ENCODE results near the gene ZMIZ1.

The ZMIZ1 gene

DNA sequence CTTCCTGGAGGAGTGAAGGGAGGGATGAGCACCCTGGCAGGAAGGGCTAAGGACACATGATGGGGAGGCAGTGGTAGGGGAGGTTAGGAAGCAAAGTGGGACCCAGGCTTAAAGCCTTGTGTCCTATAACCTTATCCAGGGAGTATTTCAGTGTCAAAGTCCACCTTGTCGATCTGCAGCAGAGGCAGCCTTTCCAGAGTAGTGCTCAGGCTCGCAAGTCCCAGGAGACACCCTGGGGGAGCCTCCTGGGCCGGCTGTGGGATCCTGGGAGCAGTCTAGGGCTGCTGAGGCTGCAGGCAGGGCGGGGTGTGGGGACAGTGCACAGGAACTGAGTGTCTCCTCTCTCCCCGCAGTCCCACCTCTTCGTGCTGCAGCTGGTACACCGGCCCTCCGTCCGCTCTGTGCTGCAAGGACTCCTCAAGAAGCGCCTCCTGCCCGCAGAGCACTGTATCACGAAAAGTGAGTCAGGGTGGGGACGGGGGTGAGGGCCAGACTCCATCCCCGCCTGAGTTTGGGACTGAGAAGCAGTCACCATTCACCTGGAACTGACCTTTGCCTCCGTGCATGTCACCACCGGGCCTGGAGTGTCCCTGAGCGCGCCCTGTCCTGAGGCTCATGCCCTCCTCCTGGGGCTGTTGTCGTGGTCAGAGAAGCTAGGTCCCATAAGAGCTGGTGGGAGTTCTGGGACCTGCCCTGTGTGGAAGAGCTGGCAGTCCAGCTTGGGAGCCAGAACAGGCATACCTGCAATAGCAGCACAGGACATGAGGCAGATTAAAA, 233.2 kb downstream of the ZMIZ1 start:
- no peak for DNase-seq (ENCODE audit: low spot score)

DNA sequence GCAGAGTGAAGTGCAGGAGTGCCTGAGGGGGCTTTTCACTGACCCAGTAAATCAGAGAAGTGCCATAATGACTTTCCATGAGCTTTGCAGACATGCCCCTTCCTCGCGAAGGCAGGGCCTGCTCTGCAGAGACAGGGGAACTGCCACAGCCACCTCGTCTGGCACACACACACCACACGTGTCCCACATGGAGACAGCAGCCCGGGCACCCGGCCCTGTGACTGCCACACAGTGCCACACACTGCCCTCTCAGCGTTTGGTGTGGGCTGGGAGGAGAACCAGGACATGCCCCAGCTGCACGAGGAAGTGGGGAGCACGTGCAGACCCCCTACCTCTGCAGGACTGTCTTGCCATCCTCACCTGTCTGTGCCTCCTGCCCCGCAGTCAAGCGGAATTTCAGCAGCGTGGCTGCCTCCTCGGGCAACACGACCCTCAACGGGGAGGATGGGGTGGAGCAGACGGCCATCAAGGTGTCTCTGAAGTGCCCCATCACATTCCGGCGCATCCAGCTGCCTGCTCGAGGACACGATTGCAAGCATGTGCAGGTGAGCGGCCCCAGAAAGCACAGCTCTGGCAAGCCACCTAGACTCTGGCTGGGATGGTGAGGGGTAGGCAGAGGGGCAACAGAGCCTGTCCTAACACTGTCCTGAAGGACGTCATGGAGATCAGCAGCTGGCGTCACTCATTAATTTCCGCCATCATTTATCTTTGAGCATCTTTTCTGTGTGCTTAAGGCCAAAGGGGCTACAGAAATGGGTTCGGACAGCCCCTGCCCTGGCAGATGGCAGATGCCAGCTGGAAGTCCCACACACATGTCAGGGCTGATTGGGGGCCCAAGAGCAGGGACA, 235.1 kb downstream of the ZMIZ1 start:
- FAIRE-seq = no peak
- no peak for DNase-seq (ENCODE audit: low spot score)

More for the DNA sequence above, 233.2 kb downstream of the ZMIZ1 start:
- no peak for FAIRE-seq

DNA sequence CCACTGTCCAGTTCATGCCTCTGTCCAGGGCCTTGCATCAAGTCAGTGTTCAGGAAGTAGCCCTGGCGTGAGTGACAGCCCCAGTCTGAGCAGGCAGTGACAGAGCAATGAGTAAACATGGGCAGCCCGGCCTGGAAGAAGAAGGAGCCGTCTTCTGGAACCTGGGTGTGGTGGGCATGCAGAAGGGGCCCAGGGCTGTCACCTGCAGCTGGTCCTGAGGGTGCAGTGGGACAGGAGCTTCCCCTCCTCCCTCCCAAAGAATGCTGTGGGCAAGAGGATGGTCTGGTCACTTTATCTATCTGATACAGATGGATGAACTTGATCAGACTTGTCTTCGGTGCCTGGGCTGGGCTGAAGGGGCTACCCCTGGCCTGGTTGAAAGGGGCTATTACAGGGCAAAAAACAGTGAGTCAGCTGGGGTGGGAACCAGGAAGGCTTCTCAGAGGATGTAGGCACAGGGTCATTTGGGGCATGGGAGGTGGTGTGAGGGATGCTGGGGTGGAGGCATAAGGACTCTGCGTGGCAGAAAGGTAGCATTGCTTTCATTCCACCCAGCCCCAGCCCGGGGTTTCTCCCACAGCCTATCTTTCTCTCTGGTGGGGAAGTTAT, 235.8 kb downstream of the ZMIZ1 start:
- FAIRE-seq (no peak), DNase-seq (ENCODE audit: low spot score) (no peak)

DNA sequence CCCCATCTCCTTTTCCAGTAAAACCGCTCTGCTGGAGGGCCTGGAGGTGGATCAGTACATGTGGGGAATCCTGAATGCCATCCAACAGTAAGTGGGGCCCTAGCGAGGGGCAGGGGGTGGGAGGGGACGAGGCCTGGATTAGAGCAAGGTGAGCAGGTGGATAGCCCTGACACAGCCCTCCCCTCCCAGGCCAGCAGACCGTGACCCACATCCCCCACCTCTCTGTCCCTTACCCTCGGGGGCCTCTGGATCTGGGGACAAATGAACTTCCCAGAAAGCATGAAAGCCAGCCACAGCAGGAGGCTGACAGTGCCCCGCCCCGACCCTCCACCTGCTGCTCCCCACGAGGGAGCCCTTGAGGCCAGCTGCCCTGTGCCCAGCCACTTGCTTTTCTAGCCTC, 236.7 kb downstream of the ZMIZ1 start:
- no peak for FAIRE-seq
- no peak for DNase-seq (ENCODE audit: low spot score)

DNA sequence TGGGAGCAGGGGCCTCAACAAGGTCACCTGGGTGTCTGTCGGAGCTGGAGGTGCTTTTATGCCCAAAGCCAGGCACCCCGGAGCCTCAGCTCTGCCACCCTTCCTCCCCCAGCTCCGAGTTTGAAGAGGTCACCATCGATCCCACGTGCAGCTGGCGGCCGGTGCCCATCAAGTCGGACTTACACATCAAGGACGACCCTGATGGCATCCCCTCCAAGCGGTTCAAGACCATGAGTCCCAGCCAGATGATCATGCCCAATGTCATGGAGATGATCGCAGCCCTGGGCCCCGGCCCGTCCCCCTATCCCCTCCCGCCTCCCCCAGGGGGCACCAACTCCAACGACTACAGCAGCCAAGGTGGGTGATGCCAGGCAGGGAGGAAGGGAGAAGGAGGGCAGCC, 237.2 kb downstream of the ZMIZ1 start:
- DNase-seq (ENCODE audit: low spot score) (no peak), FAIRE-seq (no peak)

DNA sequence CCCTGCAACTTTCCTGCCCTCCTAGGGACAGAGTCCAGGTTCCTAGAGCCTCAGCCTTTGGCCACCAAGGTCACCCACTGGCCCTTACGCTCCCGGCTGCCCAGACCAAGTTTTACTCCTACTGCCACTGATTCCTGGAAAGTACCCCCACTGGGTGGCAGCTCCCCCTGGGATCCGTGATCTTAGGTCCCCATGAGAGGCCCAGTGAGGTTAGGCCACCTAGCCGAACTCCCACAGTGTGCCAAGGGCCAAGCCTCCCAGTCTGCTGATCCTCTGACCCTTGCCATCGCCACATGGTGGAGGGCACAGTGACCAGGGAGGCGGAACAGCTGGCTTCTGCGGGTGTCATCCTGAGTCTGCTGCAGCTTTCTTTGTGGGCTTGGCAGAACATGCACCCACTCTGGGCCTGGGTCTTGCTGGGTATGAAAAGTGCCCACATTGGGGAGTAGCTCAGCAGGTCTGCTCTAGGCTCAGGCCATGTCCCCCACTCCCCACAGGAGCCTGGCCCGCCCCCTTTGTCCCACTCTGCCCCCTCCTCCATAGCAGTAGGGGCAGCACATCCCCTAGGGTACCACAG, 238.0 kb downstream of the ZMIZ1 start:
- DNase-seq (ENCODE audit: low spot score) (no peak), FAIRE-seq (no peak)

DNA sequence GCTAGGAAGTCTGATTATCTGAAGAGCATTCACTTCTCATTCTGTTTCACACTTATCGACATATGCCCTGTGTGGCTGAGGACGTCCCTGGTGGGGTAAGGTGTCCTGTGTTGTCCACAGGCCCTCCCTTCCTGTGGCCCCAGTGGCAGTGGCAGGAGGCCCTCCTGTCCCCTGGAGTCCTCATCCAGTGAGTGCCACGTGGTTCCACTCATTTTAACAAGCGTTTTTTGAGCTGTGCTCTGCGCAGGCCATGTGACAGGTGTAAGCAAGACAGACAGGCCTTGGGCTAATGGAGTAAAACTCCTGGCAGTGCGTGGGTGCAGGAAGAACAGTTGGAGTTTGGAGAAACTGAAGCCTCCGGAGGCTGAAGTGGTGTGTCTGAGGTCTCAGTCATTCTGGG, 239.2 kb downstream of the ZMIZ1 start:
- FAIRE-seq (no peak), DNase-seq (ENCODE audit: low spot score) (no peak)

DNA sequence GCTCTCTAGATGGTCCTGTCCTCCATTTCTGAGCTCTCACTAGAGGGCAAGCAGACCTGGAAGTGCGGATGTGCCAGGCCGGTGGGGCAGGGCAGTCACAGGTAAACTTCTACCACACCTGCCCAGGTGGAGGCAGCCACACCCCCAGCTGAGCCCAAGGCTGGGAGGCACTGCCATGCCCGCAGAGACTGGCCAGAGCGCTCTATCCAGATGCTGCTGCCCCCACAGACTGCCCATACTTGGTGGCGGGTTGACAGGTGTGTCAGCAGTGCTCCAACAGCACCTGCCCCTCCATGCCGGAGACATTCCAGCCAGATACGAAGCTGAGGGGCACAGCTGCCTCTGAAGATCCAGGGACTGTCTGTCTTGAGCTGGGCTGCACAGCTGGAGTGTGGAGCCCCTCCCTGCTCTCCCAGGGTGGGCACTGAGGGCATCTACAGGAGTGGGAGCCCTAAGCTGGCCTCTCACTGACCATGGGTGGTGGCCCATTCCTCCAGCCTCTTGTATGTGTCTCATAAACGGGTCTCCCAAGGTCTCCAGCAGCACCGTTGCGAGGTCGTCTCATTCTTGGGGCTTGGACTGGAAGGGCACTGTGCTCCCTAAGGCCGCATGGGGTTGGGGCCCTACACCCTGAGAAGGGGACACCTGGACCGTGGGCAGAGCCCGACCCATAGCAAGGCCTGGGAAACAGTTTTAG, 240.4 kb downstream of the ZMIZ1 start:
- FAIRE-seq (no peak), DNase-seq (ENCODE audit: low spot score) (no peak)

DNA sequence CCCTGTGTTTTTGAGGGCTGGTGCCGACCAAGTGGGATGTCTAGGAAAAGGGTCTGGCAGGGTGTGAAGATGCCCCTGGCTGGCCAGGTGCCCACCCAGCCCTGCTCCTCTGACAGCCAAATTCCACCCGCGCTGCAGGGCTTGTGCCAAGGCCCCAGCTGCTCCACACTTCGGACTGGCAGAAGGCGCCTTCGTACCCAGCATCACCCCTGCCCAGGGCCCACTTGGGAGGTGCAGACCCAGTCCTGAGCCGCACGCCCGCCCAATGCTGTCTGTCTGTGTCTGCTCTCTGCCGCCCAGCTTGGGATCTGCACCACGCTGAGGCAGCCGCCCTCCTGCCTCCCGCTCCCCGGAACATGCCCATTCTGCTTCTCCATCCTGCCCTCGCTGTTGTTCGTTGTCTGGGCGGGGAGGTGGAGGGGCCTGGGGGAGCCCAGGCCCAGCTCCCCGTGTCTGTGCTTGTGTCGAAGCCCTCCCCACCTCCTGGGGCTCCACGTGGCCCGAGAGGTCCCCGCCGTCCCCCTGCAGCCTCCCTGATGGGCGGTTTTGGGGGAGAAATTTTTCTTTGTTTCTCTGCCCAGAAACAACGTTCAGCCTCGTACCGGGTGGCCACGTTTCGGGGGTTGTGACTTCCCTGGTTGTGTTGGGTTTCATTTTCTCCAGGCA, 241.6 kb downstream of the ZMIZ1 start:
- DNase-seq (ENCODE audit: low spot score) (no peak), FAIRE-seq (peak; percentile 13)

DNA sequence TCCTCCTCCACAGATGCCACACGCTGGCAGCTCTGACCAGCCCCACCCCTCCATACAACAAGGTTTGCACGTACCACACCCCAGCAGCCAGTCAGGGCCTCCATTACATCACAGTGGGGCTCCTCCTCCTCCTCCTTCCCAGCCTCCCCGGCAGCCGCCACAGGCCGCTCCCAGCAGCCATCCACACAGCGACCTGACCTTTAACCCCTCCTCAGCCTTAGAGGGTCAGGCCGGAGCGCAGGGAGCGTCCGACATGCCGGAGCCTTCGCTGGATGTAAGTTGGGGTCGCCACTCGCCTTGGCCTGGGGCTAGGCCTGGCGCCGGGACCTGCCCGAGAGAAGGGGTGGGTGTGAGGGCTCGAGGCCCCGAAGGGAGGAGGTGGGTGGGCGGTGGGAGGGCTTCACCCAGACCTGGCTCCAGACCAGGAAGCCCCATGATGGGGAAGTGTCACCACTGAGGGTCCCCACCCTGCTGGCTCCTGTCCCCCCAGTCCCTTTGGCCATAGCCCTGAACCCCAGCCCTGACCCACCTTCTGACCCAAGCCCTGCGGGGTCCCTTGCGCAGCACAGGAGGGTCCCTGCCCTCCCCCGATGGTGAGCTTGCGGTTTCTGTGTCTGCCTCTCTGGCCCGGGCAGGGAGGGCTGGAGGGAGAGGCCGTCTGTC, 242.3 kb downstream of the ZMIZ1 start:
- no peak for FAIRE-seq
- DNase-seq (ENCODE audit: low spot score) = no peak

DNA sequence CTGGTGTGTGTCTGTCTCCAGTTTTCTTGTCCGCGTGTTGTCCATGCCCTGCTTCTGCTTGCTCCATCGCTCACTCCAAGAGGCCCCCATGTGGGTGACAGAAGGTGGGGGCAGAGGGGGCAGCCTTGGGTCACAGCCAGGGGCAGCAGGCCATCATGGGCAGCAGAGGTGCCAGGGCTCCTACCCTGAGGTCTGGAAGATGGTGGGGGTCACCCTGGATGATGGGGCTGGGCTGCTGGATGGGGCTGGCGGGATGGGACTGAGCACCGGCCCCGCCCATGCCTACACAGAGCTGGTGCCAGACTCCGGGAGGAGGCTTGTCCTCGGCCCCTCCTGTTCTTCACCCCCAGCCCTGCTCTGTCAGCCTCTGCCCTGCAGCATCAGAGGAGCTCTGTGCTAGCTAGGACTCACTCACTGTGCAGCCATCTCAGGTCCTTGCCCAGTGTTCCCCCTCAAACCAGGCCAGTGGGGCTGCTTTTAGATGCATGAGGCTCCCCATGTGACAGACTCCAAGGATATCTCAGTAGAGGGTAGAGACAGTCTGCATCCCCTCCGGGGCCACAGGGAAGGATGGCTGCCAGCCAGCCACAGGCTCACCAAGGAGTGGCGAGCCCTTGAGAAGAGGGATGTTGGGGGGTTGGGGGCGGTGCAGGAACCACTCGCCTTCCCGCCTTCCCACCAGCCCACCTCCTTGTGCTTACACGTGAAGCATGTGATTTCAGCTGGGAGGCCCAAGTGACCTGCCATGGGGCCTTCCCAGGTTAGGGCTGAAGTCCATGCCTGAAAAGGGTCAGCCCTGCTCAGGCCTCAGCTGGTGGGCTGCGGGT, 243.0 kb downstream of the ZMIZ1 start:
- no peak for FAIRE-seq
- DNase-seq (ENCODE audit: low spot score) = no peak

DNA sequence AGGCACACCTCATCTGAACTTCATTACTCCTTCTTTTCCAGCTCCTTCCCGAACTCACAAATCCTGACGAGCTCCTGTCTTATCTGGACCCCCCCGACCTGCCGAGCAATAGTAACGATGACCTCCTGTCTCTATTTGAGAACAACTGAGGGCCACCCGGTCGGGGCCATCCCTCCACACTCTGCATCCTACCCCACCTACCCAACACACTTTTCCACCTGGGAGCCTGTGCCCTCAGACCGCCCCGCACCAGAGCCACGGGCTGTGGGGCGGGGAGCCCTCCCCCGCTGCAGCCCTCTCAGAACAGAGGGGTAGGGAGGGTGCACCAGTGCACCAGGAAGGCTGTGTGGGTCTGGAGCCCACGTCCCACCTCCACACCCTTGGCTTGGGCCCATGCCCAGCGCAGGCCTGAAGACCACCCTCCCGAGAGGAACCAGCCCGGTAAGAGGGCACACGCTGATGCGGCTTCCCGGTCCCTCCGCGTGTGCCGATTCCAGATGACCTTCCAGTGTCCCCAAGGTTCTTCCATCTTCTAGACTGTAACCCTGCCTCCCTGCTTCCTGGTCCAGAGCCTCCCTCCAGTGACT, 243.9 kb downstream of the ZMIZ1 start:
- no peak for DNase-seq (ENCODE audit: low spot score)
- FAIRE-seq = no peak

DNA sequence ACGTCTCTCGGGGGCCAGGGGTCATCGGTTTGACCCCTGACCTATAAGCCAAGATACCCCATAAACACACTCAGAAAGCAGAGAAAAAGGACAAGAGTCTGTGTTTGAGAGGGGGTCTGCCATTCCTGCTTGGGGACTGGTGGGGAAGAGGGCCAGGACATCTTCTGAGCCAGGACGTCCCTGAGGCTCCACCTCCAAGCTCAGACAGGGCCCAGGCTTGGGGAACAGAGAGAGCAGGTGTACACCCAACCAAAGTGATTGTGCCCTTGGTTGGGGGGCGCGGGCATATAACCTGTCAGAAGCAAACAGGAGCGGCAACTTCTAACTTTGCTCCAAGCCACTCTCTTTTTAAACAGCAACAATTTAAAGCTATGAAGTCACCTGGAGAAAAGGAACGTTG, 244.6 kb downstream of the ZMIZ1 start:
- FAIRE-seq (no peak), DNase-seq (ENCODE audit: low spot score) (no peak)

DNA sequence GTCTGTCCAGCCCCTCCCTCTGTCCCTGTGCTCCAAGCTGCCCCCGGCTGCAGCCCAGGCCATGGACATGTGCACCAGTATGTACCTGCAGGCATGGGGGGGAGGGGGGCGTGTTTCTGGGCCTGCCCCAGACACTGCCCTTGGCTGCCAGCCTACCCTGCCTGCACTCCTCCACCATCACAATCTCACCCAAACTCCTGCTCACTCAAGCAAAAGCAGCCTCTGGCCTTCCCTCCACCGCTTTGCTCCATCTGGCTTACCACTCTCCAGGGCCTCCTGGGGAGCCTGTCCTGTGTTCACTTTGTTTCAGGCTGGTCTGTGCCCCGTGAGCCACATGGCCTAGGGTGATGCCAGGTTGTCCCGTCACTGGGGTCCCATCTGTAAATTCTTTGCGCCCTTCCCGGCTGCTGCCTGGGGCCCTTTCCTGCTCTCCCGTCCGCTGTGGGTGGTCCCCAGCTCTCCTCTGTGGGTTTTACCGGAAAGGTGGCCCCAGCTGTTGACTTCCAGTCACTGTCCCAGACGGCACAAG, 245.2 kb downstream of the ZMIZ1 start:
- DNase-seq (ENCODE audit: low spot score) (no peak), FAIRE-seq (no peak)

DNA sequence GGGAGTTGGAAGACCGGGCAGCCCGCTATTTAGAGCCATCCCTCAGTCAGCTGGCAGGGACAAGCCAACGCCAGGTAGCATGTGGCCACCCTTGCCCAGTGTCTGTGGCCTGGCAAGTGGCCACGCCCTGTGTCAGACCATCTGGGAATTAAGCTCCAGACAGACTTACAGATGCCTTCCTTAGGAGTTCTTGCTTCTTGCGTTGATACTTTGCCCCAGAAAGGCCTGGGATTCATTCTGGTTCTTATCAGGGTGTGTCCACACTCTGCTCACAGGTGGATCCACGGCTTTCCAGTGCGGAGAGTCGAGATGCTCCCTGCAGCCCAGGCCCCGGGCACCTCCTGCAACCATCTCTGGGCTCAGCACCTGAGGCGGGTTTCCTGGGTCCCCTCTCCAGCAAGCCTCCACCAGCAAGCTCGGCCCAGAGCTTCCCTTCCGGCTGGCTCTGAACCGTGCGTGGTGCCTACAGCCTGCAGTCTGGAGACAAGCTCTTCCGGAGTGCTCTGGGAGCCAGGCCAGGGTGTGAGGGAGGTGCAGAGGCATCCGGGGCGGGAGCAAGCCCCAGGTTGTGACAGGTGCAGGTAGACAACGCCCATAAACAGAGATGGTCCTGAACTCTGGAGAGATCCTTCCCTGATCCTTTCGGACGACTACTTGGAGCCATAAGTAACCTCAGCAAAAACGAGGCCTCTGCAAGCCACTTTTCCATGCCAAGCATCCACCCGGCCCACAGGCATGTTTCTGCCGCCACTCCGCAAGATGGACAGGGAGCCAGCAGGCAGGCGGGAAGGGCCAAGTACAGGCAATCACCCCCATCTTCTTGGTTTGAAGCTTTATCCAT, 246.2 kb downstream of the ZMIZ1 start:
- no peak for DNase-seq (ENCODE audit: low spot score)

DNA sequence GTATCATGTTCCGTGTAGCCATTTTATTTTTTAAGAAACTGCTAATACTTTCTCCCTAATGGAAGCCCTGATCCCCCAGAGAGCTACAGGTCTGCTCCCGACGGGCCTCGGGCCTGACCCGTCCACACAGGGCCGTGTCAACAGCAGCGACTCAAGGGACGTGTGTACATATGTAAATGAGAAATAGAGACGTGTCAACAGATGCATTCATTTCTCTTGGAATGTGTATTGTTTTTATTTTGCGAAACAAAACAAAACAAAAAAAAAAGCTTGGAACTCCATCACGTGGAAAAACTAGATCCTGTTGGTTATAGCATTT, 246.8 kb downstream of the ZMIZ1 start:
- no peak for DNase-seq (ENCODE audit: low spot score)
- no peak for FAIRE-seq

More for the DNA sequence above, 246.2 kb downstream of the ZMIZ1 start:
- no peak for FAIRE-seq

DNA sequence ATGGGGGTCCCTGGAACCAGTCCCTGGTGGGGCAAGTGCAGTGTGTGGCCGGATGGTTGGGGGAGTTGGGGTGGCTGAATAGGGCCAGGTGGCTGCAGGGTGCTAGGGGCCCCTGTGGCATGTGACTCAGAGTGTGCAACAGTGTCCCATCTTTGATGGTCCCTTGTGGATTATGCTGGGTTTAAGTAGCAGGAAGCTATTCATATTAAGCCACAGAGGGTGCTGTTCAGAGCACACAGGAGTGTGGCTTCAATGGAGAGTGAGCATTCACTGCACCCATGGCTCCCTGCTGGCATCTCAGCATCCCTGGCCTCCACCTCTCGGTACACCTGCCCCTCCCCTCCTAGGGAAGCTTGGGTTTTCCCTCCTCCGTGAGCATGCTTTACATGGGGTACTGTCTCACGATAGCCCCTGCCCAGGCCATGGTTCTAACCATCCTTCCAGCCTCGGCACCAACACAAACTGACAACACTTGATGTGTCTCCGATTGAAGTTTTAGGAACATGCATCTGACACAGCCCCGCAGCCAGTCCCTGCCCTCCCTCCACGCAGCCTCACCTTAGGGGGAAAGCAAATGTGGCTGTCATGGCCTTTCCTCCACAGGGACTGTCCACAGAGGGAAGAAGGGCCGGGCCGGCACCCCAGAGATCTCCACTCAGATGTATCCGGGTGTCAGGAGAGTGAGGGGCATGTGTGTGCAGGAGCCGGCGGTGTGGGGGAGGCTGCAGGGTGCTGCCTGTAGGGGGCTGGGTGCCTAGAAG, 248.1 kb downstream of the ZMIZ1 start:
- peak; percentile 24 for DNase-seq (ENCODE audit: low spot score)
- no peak for FAIRE-seq

Measured in urothelium cell line (cell line).